HCT116 (cell line): Measurements from ENCODE around the gene EXOSC10. TPM values are rescaled to one million over a fixed set of nuclear protein-coding genes. Genes with fewer than 3 reads are reported as not detected.
"Not testable (repeated sequence)": the region's sequence is repeated elsewhere in the genome, so short reads cannot be mapped to it uniquely, and the experiment has no call there.

Source experiments
- ATAC-seq: fragments of 200-7000 bp; cut with Tn5 transposase; 2 replicates; pipeline ENCODE4 v1.9.1; 2020; ENCODE audit warnings: mild to moderate bottlenecking, moderate library complexity
- BruUV-seq: library from RNA; stranded (reverse); fragments of 400-500 nt; replicated peaks from 2 replicates; lab custom pipeline; 2021; lab: Mats Ljungman, UMichigan
- CTCF ChIA-PET: fragments of 300-600 bp; sonication (Branson Sonifier 250); formaldehyde crosslinking; loops from one replicate; lab custom pipeline; 2021; ENCODE audit warnings: antibody characterized with exemption; lab: Charles Lee
- POLR2A ChIA-PET: fragments of 300-600, 350-600 bp; sonication (Branson Sonifier 250); formaldehyde crosslinking; loops from one replicate; lab custom pipeline; 2021; ENCODE audit warnings: antibody characterized with exemption; lab: Charles Lee
- RAD21 ChIA-PET, 2 experiments: fragments of 300-600 bp; sonication (Branson Sonifier 250); formaldehyde crosslinking; loops; one replicate each; lab custom pipeline; 2023; ENCODE audit warnings: low total read pairs in 2 of 2; ENCODE audit not compliant: uncharacterized antibody in 2 of 2, unreplicated experiment in 2 of 2, low non-redundant PET in 1 of 2; lab: Charles Lee
- DNase-seq: peaks from one replicate; pipeline ENCODE4 v3.0.0-alpha.2; 2010; ENCODE audit warnings: low read depth, low spot score
- H2AFZ ChIP-seq: fragments of 200-600 bp; shearing (Covaris generic), sonication (generic); 2 replicates; pipeline ENCODE4 v1.6.1; 2017; ENCODE audit warnings: low read depth, mixed run types, mixed read lengths, antibody characterized with exemption, low read length; ENCODE audit not compliant: poor library complexity, severe bottlenecking
- H3K27ac ChIP-seq: 2 replicates; pipeline ENCODE4 v1.5.1; 2012; ENCODE audit warnings: low read depth, low read length
- H3K27me3 ChIP-seq: fragments of 200-600 bp; sonication (generic); 2 replicates; pipeline ENCODE4 v1.6.1; 2016; ENCODE audit warnings: mixed run types, low read length, mixed read lengths; ENCODE audit not compliant: insufficient read depth
- H3K36me3 ChIP-seq, 2 experiments: fragments of 200-500 bp in 1 of 2; fragments of 200-600 bp in 1 of 2; sonication (Bioruptor generic) in 1 of 2; sonication (generic) in 1 of 2; 2 replicates each; pipeline versions ENCODE4 v1.5.1 to v1.6.1; 2014 to 2016; ENCODE audit warnings: low read length in 2 of 2, inconsistent platforms in 1 of 2, mixed read lengths in 1 of 2, mixed run types in 1 of 2; ENCODE audit not compliant: insufficient read depth in 2 of 2, control insufficient read depth in 1 of 2
- H3K4me1 ChIP-seq, 2 experiments: fragments of 200-600 bp in 1 of 2; sonication (generic) in 1 of 2; 2 replicates each; pipeline versions ENCODE4 v1.5.1 to v1.6.1; 2012 to 2017; ENCODE audit warnings: low read length in 2 of 2, inconsistent platforms in 1 of 2, mild to moderate bottlenecking in 1 of 2, mixed read lengths in 1 of 2, mixed run types in 1 of 2, moderate library complexity in 1 of 2; ENCODE audit not compliant: insufficient read depth in 2 of 2, control insufficient read depth in 1 of 2
- H3K4me2 ChIP-seq: fragments of 200-600 bp; sonication (generic); 2 replicates; pipeline ENCODE4 v1.6.1; 2017; ENCODE audit warnings: mixed run types, low read length, mixed read lengths
- H3K4me3 ChIP-seq, 2 experiments: fragments of 200-600 bp in 1 of 2; sonication (generic) in 1 of 2; replicated peaks in 1 of 2; 2 replicates each; pipeline ENCODE4 v1.5.1; 2011 to 2016; ENCODE audit warnings: low read length in 2 of 2, control low read depth in 1 of 2, low read depth in 1 of 2, mild to moderate bottlenecking in 1 of 2, mixed read lengths in 1 of 2, mixed run types in 1 of 2
- H3K79me2 ChIP-seq: fragments of 200-600 bp; sonication (generic); 2 replicates; pipeline ENCODE4 v1.6.1; 2017; ENCODE audit warnings: mild to moderate bottlenecking, mixed run types, low read length, moderate library complexity, mixed read lengths; ENCODE audit not compliant: insufficient read depth
- H3K9ac ChIP-seq: fragments of 200-600 bp; sonication (generic); 2 replicates; pipeline ENCODE4 v1.6.1; 2016; ENCODE audit warnings: low read length, mixed read lengths
- H3K9me2 ChIP-seq: fragments of 200-600 bp; sonication (generic), shearing (Covaris generic); 2 replicates; pipeline ENCODE4 v1.6.1; 2017; ENCODE audit warnings: mixed run types, mild to moderate bottlenecking, moderate library complexity; ENCODE audit not compliant: insufficient read depth
- H3K9me3 ChIP-seq, 2 experiments: fragments of 200-500 bp in 1 of 2; fragments of 200-600 bp in 1 of 2; sonication (Bioruptor generic) in 1 of 2; sonication (generic) in 1 of 2; 2 replicates each; pipeline ENCODE4 v1.6.1; 2014 to 2017; ENCODE audit warnings: low read length in 2 of 2, mixed read lengths in 2 of 2, inconsistent platforms in 1 of 2, low read depth in 1 of 2, mild to moderate bottlenecking in 1 of 2, mixed run types in 1 of 2, moderate library complexity in 1 of 2; ENCODE audit not compliant: control insufficient read depth in 1 of 2, insufficient read depth in 1 of 2
- H4K20me1 ChIP-seq: fragments of 200-600 bp; sonication (generic), shearing (Covaris generic); 2 replicates; pipeline ENCODE4 v1.6.1; 2017; ENCODE audit warnings: mixed run types, mild to moderate bottlenecking, moderate library complexity; ENCODE audit not compliant: insufficient read depth
- ATF3 ChIP-seq: IDR thresholded peaks from 2 replicates; pipeline ENCODE4 v1.6.1; 2012
- CBX3 ChIP-seq: IDR thresholded peaks from 2 replicates; pipeline ENCODE4 v1.6.1; 2012; ENCODE audit warnings: low read depth
- CEBPB ChIP-seq: IDR thresholded peaks from 2 replicates; pipeline ENCODE4 v1.6.1; 2012; ENCODE audit warnings: low read depth
- EZH2phosphoT487 ChIP-seq: fragments of 200-600 bp; IDR thresholded peaks from 2 replicates; pipeline ENCODE4 v1.6.1; 2018; ENCODE audit warnings: antibody characterized with exemption, borderline replicate concordance
- FOSL1 ChIP-seq: IDR thresholded peaks from 2 replicates; pipeline ENCODE4 v1.6.1; 2012; ENCODE audit warnings: low read depth
- JUND ChIP-seq: IDR thresholded peaks from 2 replicates; pipeline ENCODE4 v1.6.1; 2012
- POLR2A ChIP-seq: IDR thresholded peaks from 2 replicates; pipeline ENCODE4 v1.7.0; 2011; ENCODE audit warnings: borderline replicate concordance; ENCODE audit not compliant: insufficient read depth, insufficient read length; ENCODE audit errors: extremely low read depth
- RAD21 ChIP-seq: IDR thresholded peaks from 2 replicates; pipeline ENCODE4 v1.6.1; 2012; ENCODE audit warnings: low read depth, mild to moderate bottlenecking
- SIN3A ChIP-seq: IDR thresholded peaks from 2 replicates; pipeline ENCODE4 v1.6.1; 2012; ENCODE audit warnings: low read depth
- SP1 ChIP-seq: IDR thresholded peaks from 2 replicates; pipeline ENCODE4 v1.6.1; 2012; ENCODE audit warnings: low read depth
- SRF ChIP-seq: IDR thresholded peaks from 2 replicates; pipeline ENCODE4 v1.6.1; 2012; ENCODE audit warnings: low read depth
- TCF7L2 ChIP-seq: IDR thresholded peaks from 2 replicates; pipeline ENCODE4 v1.7.0; 2011; ENCODE audit warnings: borderline replicate concordance, inconsistent platforms; ENCODE audit not compliant: insufficient read depth, insufficient read length; ENCODE audit errors: extremely low read depth
- ZFX ChIP-seq: fragments of 450-650 bp; IDR thresholded peaks from 2 replicates; pipeline ENCODE4 v1.6.1; 2017
- intact Hi-C: fragments of 100-400 bp; cut with micrococcal nuclease; formaldehyde crosslinking; loops from 2 replicates; pipeline ENCODE4 v1.10.0; 2022
- total RNA-seq: library from RNA; stranded (reverse); gene quantifications from one replicate; pipeline ENCODE4 v1.2.1, GENCODE V29; 2021; ENCODE audit not compliant: unreplicated experiment
- TF ChIP-seq, protein P1 (sequence below): IDR thresholded peaks from 2 replicates; pipeline ENCODE4 v1.6.1; 2012
- TF ChIP-seq, protein P2 (sequence below), 3 experiments: fragments of 200-600 bp in 1 of 3; sonication (generic) in 1 of 3; IDR thresholded peaks in 2 of 3; conservative IDR thresholded peaks in 1 of 3; 2 replicates each; pipeline ENCODE4 v1.5.1; 2012 to 2017; ENCODE audit warnings: low read depth in 2 of 3, low read length in 2 of 3, antibody characterized with exemption in 1 of 3, borderline replicate concordance in 1 of 3, control low read depth in 1 of 3, mild to moderate bottlenecking in 1 of 3, mixed read lengths in 1 of 3, mixed run types in 1 of 3, moderate library complexity in 1 of 3; ENCODE audit not compliant: insufficient read depth in 1 of 3

EXOSC10 gene
- total RNA-seq, 1 experiment from 2014 or later: 80.7 TPM

DNA sequence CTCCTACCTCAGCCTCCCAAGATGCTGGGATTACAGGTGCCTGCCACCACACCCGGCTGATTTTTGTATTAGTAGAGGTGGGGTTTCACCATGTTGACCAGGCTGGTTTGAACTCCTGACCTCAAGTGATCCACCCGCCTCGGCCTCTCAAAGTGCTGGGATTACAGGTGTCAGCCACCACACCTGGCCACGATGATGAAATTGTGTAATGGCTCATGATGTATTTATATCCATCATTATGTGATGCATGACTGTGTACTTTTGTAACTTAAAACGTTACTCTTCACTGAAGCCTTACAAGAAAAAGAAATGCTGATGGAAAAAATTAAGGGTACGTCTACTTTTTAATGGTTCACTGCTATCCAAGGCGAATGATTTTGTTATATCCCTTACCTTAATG, 79.7 kb downstream of the EXOSC10 start:
- TF ChIP-seq SRF (no peak), EZH2phosphoT487 (no peak), CEBPB (no peak), JUND (no peak), RAD21 (no peak), CBX3 (no peak), ZFX (no peak), POLR2A (no peak), TCF7L2 (no peak), SP1 (no peak), SIN3A (no peak), FOSL1 (no peak), ATF3 (no peak)
- TF ChIP-seq, protein P1, sequence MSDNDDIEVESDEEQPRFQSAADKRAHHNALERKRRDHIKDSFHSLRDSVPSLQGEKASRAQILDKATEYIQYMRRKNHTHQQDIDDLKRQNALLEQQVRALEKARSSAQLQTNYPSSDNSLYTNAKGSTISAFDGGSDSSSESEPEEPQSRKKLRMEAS: no peak
- TF ChIP-seq, protein P2, sequence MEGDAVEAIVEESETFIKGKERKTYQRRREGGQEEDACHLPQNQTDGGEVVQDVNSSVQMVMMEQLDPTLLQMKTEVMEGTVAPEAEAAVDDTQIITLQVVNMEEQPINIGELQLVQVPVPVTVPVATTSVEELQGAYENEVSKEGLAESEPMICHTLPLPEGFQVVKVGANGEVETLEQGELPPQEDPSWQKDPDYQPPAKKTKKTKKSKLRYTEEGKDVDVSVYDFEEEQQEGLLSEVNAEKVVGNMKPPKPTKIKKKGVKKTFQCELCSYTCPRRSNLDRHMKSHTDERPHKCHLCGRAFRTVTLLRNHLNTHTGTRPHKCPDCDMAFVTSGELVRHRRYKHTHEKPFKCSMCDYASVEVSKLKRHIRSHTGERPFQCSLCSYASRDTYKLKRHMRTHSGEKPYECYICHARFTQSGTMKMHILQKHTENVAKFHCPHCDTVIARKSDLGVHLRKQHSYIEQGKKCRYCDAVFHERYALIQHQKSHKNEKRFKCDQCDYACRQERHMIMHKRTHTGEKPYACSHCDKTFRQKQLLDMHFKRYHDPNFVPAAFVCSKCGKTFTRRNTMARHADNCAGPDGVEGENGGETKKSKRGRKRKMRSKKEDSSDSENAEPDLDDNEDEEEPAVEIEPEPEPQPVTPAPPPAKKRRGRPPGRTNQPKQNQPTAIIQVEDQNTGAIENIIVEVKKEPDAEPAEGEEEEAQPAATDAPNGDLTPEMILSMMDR (IDR thresholded peaks at IDR 0.05 in 2 of 3, conservative IDR thresholded peaks at IDR 0.05 in 1 of 3; ENCODE audit: borderline replicate concordance in 1 of 3, insufficient read depth in 1 of 3, low read depth in 2 of 3, low read length in 2 of 3): no peak
- TF ChIP-seq, all 23 proteins: peak for 0
- ChIA-PET POLR2A (no interaction called here), RAD21 (no interaction called here), CTCF (no interaction called here)
- Histone ChIP-seq H4K20me1 (peaks cover 18% of the 10 kb centered on the region; the same call in 1 of the 2 replicates), H3K4me1 (no peaks in the 10 kb centered on the region), H3K9me3 (no peaks in the 10 kb centered on the region), H3K79me2 (peaks cover 67% of the 10 kb centered on the region), H3K9me2 (no peaks in the 10 kb centered on the region), H3K4me2 (no peak overlapping the region), H3K27ac (no peak overlapping the region), H2AFZ (no peak overlapping the region), H3K4me3 (no peak overlapping the region), H3K27me3 (no peaks in the 10 kb centered on the region), H3K9ac (no peak overlapping the region), H3K36me3 (peaks cover 61 to 78% of the 10 kb centered on the region in 2 experiments)
- no TSS peak for BruUV-seq
- intact Hi-C loops: no loop called here
- DNase-seq: no peak
- no peak for ATAC-seq

DNA sequence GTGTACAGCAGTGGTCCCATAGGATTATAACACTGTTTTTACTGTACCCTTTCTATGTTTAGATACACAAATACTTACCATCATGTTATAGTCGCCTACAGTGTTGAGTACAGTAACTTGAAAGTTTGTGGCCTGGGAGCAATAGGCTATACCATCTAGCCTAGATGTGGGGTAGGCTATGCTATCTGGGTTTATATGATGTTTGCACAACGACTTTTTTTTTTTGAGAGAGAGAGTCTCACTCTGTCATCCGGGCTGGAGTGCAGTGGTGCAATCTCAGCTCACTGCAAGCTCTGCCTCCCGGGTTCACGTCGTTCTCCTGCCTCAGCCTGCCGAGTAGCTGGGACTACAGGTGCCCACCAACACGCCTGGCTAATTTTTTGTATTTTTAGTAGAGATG, 80.3 kb downstream of the EXOSC10 start:
- H3K27me3 ChIP-seq, H2AFZ ChIP-seq, H3K4me1 ChIP-seq, CTCF ChIA-PET, POLR2A ChIA-PET, intact Hi-C loops, H3K27ac ChIP-seq, DNase-seq, H3K9ac ChIP-seq, ATAC-seq, H3K9me2 ChIP-seq, H3K4me2 ChIP-seq, BruUV-seq, H3K9me3 ChIP-seq, RAD21 ChIA-PET, H3K4me3 ChIP-seq: not testable (repeated sequence)
- Histone ChIP-seq H3K79me2 (peaks cover 71% of the 10 kb centered on the region), H4K20me1 (peaks cover 21% of the 10 kb centered on the region; the same call in 1 of the 2 replicates), H3K36me3 (peaks cover 61 to 80% of the 10 kb centered on the region in 2 experiments)
